Muscle layer of colon (tissue), 2 donors: ENCODE data around the gene DHRS9.
"Not testable (repeated sequence)": the region's sequence is repeated elsewhere in the genome, so short reads cannot be mapped to it uniquely, and the experiment has no call there.

Source experiments
- H3K27ac ChIP-seq: one replicate; pipeline ENCODE4 v1.7.0; 2013; ENCODE audit warnings: low read depth, mild to moderate bottlenecking, low read length, moderate library complexity
- H3K27me3 ChIP-seq, 2 donors: one replicate each; pipeline ENCODE4 v1.7.0; 2013; ENCODE audit warnings: low read length in 2 of 2, mild to moderate bottlenecking in 2 of 2; ENCODE audit not compliant: insufficient read depth in 2 of 2, control insufficient read depth in 1 of 2
- H3K36me3 ChIP-seq: one replicate; pipeline ENCODE4 v1.7.0; 2013; ENCODE audit warnings: mild to moderate bottlenecking, low read length; ENCODE audit not compliant: insufficient read depth
- H3K4me1 ChIP-seq: one replicate; pipeline ENCODE4 v1.7.0; 2013; ENCODE audit warnings: mild to moderate bottlenecking, low read length; ENCODE audit not compliant: insufficient read depth
- H3K4me3 ChIP-seq, 2 donors: one replicate each; pipeline ENCODE4 v1.7.0; 2013; ENCODE audit warnings: low read length in 2 of 2, low read depth in 1 of 2, mild to moderate bottlenecking in 1 of 2, moderate library complexity in 1 of 2
- H3K9ac ChIP-seq: one replicate; pipeline ENCODE4 v1.7.0; 2013; ENCODE audit warnings: low read length
- H3K9me3 ChIP-seq: one replicate; pipeline ENCODE4 v1.7.0; 2013; ENCODE audit warnings: mild to moderate bottlenecking, low read length
- donor health status: abdominal sarcoma.
- donor health status: Adenocarcinoma of cecum.

DHRS9 gene

GRCh38 chr2:169119123-169119760, 49.9 kb downstream of the DHRS9 start:
- H3K4me3 ChIP-seq = no peak overlapping the region
- H3K27ac ChIP-seq = no peak overlapping the region
- H3K36me3 ChIP-seq = no peaks in the 10 kb centered on the region
- H3K9ac ChIP-seq = no peak overlapping the region
- no peaks in the 10 kb centered on the region for H3K9me3 ChIP-seq
- no peaks in the 10 kb centered on the region for H3K4me1 ChIP-seq
- H3K27me3 ChIP-seq = no peaks in the 10 kb centered on the region

DNA sequence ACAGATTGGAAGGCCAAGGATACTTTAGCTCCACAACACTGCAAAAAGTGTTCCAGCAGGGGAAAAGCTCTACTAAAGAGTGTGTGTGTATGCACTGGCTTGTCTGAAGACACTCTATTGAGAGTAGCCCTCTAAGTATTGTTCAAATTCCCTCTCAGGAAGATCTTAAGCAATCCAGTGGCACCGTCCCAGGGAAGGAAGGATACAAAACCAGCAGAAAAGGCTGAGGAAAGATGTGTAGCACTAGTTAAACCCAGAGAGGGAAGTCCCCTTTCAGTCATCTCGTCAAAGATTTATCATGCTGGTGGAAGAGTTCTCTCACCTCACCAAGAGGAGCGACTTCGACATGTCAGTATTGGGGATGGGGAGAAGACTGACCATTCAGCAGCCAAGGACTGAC, 50.5 kb downstream of the DHRS9 start:
- Histone ChIP-seq H3K4me1 (no peaks in the 10 kb centered on the region), H3K36me3 (no peaks in the 10 kb centered on the region), H3K4me3 (no peak overlapping the region), H3K9ac (no peak overlapping the region), H3K9me3 (no peaks in the 10 kb centered on the region), H3K27ac (no peak overlapping the region), H3K27me3 (no peaks in the 10 kb centered on the region)

GRCh38 chr2:169129703-169130243, 60.4 kb downstream of the DHRS9 start:
- H3K9ac ChIP-seq = no peak overlapping the region
- H3K9me3 ChIP-seq = no peaks in the 10 kb centered on the region
- no peak overlapping the region for H3K4me3 ChIP-seq
- no peak overlapping the region for H3K27ac ChIP-seq
- H3K4me1 ChIP-seq = no peaks in the 10 kb centered on the region
- no peaks in the 10 kb centered on the region for H3K36me3 ChIP-seq
- H3K27me3 ChIP-seq = no peaks in the 10 kb centered on the region

DNA sequence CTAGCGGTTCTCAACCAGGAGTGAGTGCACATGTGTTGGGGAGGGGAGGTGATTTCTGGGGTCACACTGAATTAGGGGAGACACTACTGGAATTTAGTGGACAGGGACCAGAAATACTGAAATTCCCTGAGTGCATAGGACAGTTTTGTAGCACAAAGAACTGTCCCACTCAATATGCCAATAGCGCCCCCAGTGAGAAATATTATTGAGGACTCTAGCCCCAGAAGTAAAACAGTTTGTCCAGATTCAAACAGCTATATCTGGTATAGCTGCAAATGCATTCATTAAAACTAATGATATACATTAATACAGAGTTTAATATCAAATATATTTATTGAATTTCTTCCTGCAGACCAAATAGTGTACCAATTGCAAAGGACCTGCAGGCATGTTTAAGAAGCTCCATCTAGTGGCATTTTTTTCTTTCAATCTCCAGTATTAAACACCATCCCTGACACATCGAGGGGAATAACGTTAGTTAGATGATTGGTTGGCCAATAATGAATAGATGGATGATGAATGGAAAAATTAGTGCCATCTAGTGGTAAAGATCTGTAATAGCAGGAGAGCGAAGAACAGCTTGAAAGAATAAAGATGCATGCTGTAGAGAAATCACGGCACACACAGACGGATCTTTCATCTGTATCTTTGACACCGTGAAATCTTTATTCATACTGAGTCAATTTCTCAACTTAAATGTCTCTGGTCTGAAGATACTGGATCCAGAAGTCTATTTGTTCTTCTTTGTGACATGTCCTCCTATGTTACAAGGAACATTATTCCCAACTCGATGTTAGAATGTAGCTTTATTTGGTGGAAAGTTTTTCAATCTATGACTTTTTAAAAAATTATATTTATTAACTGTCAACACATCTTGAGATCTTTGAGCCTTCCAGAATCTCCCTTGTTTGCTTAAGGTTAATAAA, 62.5 kb downstream of the DHRS9 start:
- Histone ChIP-seq H3K4me1 (no peaks in the 10 kb centered on the region), H3K4me3 (no peak overlapping the region), H3K9ac (no peak overlapping the region), H3K27ac (no peak overlapping the region), H3K9me3 (no peaks in the 10 kb centered on the region), H3K36me3 (no peaks in the 10 kb centered on the region), H3K27me3 (no peaks in the 10 kb centered on the region)

DNA sequence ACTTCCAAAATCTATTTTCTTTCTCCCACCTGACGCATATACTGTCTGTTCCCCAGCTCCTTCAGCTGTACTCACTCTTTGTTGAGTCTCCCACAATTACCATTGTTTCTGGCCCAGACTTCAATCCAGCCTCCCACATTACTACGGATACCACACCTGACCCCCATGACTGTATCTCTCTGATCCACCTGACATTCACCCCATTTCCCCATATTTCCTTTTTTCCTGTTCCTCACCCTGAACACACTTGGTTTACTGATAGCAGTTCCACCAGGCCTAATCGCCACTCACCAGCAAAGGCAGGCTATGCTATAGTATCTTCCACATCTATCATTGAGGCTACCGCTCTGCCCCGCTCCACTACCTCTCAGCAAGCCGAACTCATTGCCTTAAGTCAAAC, 64.9 kb downstream of the DHRS9 start:
- not testable (repeated sequence) for H3K4me3 ChIP-seq, H3K27ac ChIP-seq, H3K4me1 ChIP-seq, H3K9ac ChIP-seq, H3K27me3 ChIP-seq, H3K36me3 ChIP-seq, H3K9me3 ChIP-seq

DNA sequence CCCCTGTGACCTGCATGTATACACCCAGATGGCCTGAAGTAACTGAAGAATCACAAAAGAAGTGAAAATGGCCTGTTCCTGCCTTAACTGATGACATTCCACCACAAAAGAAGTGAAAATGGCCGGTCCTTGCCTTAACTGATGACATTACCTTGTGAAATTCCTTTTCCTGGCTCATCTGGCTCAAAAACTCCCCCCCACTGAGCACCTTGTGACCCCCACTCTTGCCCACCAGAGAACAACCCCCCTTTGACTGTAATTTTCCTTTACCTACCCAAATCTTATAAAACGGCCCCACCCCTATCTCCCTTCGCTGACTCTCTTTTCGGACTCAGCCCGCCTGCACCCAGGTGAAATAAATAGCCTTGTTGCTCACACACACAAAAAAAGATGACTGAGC, 67.1 kb downstream of the DHRS9 start:
- H3K27ac ChIP-seq, H3K9me3 ChIP-seq, H3K9ac ChIP-seq, H3K36me3 ChIP-seq, H3K4me3 ChIP-seq, H3K27me3 ChIP-seq, H3K4me1 ChIP-seq: not testable (repeated sequence)

DNA sequence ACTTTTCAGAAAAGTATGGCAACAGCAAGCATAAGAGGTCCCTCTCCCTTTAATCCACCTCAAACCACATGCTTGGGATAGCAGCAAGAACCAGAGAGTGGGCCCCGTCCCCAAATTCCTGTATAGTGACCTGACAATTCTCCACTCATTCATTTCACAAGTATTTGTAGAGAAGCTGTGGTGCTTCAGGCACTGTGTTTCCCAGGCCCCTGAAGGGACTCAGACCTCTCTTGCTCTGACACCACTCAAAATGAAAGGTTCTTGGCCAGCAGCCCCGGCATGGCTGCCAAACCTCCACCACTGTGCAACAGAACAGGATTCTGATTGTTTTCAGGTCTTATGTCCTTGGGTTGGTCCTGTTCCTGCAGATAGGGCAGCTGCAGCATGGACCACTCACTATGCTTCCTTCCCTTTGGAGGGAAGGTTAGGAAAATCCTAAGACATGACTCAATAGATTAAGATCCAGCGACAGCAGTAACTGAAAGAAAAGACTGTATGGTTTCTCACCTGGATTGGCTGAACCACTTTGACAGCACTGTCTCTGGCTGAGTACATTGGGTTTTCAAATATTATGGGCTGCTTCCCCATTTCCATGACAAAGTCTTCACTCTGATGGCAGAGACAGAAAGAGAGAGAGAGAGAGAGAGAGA, 67.6 kb downstream of the DHRS9 start:
- no peaks in the 10 kb centered on the region for H3K9me3 ChIP-seq
- no peaks in the 10 kb centered on the region for H3K4me1 ChIP-seq
- H3K4me3 ChIP-seq = no peak overlapping the region
- H3K27me3 ChIP-seq = no peaks in the 10 kb centered on the region
- no peak overlapping the region for H3K27ac ChIP-seq
- H3K9ac ChIP-seq = no peak overlapping the region
- no peaks in the 10 kb centered on the region for H3K36me3 ChIP-seq

DNA sequence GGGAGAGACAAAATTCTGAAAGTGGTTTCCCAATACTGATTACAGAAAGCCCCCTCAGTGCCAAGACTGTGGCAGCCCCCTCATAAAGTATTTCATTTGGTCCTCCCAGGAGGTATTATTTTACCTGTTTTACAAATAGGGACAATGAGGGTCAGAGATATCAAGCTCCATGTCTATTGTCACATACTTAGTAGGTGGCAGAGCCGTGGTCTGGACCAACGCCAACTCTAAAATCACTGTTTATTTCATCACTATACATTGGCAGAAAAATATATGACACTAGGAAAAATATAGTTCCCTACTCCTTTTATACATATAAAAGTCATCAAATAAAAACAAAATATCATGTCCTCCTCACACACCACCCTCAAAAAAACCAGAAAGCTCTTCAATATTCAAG, 68.6 kb downstream of the DHRS9 start:
- no peak overlapping the region for H3K27ac ChIP-seq
- no peak overlapping the region for H3K9ac ChIP-seq
- no peaks in the 10 kb centered on the region for H3K9me3 ChIP-seq
- no peaks in the 10 kb centered on the region for H3K27me3 ChIP-seq
- H3K4me3 ChIP-seq = no peak overlapping the region
- no peaks in the 10 kb centered on the region for H3K4me1 ChIP-seq
- H3K36me3 ChIP-seq = no peaks in the 10 kb centered on the region

GRCh38 chr2:169139145-169139544, 69.8 kb downstream of the DHRS9 start:
- no peaks in the 10 kb centered on the region for H3K9me3 ChIP-seq
- no peaks in the 10 kb centered on the region for H3K4me1 ChIP-seq
- no peaks in the 10 kb centered on the region for H3K27me3 ChIP-seq
- no peak overlapping the region for H3K9ac ChIP-seq
- no peak overlapping the region for H3K4me3 ChIP-seq
- H3K27ac ChIP-seq = no peak overlapping the region
- H3K36me3 ChIP-seq = no peaks in the 10 kb centered on the region

DNA sequence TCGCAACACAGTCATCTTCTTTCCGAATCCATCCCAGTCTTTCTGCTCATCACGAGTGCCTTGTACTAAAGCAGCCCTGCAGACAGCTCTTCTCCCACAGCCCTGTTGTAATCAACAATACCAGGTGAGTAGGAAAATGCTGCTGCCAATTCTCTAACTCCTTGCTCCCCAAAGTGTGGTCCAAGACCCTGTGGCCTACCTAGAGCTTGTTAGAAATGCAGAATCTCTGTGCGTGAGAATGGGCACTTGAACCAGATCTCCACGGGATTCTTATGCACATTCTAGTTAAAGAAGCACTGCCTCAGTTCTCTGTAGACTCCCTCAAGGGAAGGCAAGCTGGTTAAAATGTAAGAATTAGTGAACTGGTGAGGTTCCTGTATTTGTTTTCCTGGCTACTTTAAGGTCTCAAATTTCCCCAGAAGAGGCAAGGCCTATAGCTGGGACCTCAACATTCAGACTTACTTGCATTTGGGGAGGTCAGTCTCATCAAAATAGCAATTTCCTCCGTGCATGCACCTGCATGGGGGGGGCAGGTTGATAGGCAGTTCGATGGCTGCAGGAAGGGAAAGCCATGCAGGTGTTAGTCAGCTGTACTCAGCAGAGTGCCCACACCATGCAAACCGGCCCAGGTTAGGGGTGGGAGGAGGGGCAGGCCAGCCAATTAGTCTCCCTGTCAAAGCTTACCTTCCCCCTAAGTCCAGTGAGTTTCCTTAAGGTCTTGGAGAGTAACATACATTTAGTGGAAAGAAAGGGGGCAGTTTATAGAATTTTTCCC, 70.8 kb downstream of the DHRS9 start:
- H3K9ac ChIP-seq = no peak overlapping the region

More for the DNA sequence above, 70.8 kb downstream of the DHRS9 start:
- Histone ChIP-seq H3K36me3 (no peaks in the 10 kb centered on the region), H3K4me1 (no peaks in the 10 kb centered on the region), H3K4me3 (no peak overlapping the region), H3K9me3 (no peaks in the 10 kb centered on the region), H3K27ac (no peak overlapping the region), H3K27me3 (no peaks in the 10 kb centered on the region)
